ENCODE results near the gene CD160. TPM values are rescaled to one million over a fixed set of nuclear protein-coding genes. Genes with fewer than 3 reads are reported as not detected.

CD160 gene
- total and polyA plus RNA-seq, 4 donors: 0.21 to 0.63 (median 0.52) TPM

- Histone ChIP-seq H3K9ac (ENCODE audit: insufficient read depth in 1 of 2, low read length in 2 of 2) (no peak overlapping the region), H3K27me3 (ENCODE audit: control insufficient read depth in 3 of 3, insufficient read depth in 3 of 3, low read length in 2 of 3) (no peaks in the 10 kb centered on the region), H3K4me3 (no peak overlapping the region), H3K27ac (ENCODE audit: low read depth in 1 of 2, low read length in 1 of 2) (no peak overlapping the region), H3K9me3 (ENCODE audit: control insufficient read depth in 4 of 4, insufficient read depth in 3 of 4, low read length in 3 of 4) (no peaks in the 10 kb centered on the region), H3K36me3 (ENCODE audit: control insufficient read depth in 4 of 4, insufficient read depth in 4 of 4, low read length in 4 of 4) (no peaks in the 10 kb centered on the region), H3K4me1 (ENCODE audit: control insufficient read depth in 5 of 5, insufficient read depth in 5 of 5, low read length in 5 of 5) (no peaks in the 10 kb centered on the region)
- ATAC-seq (ENCODE audit: insufficient read depth, low FRiP score) (no peak), DNase-seq (no peak)
- TF ChIP-seq CTCF (IDR thresholded peaks at IDR 0.05; ENCODE audit: control extremely low read depth, extremely low read depth): no peak
- 89 to 93% methylated on average over 3 of the region's 3 CpGs for WGBS, 2 donors
Measured at GRCh38 chr1:145696630-145696960, 22.7 kb upstream of the CD160 start.

GRCh38 chr1:145701306-145701862 lies 17.9 kb upstream of the CD160 start:
- 70 to 89% methylated on average over 2 of the region's 2 CpGs for WGBS, 2 donors
- H3K36me3 ChIP-seq (ENCODE audit: control insufficient read depth in 4 of 4, insufficient read depth in 4 of 4, low read length in 4 of 4): no peaks in the 10 kb centered on the region
- H3K9ac ChIP-seq (ENCODE audit: insufficient read depth in 1 of 2, low read length in 2 of 2): no peak overlapping the region
- peaks cover 0 to 6% (median 0%) of the 10 kb centered on the region in 3 donors for H3K27me3 ChIP-seq (ENCODE audit: control insufficient read depth in 3 of 3, insufficient read depth in 3 of 3, low read length in 2 of 3)
- no peaks in the 10 kb centered on the region for H3K9me3 ChIP-seq (ENCODE audit: control insufficient read depth in 4 of 4, insufficient read depth in 3 of 4, low read length in 3 of 4)
- H3K27ac ChIP-seq (ENCODE audit: low read depth in 1 of 2, low read length in 1 of 2): no peak overlapping the region
- no peaks in the 10 kb centered on the region for H3K4me1 ChIP-seq (ENCODE audit: control insufficient read depth in 5 of 5, insufficient read depth in 5 of 5, low read length in 5 of 5)
- no peak for DNase-seq
- no peak for TF ChIP-seq CTCF (IDR thresholded peaks at IDR 0.05; ENCODE audit: control extremely low read depth, extremely low read depth)
- no peak overlapping the region for H3K4me3 ChIP-seq
- ATAC-seq (ENCODE audit: insufficient read depth, low FRiP score): no peak

GRCh38 chr1:145702052-145702451 lies 17.2 kb upstream of the CD160 start:
- Histone ChIP-seq H3K27me3 (ENCODE audit: control insufficient read depth in 3 of 3, insufficient read depth in 3 of 3, low read length in 2 of 3) (peaks cover 0 to 6% (median 0%) of the 10 kb centered on the region in 3 donors), H3K36me3 (ENCODE audit: control insufficient read depth in 4 of 4, insufficient read depth in 4 of 4, low read length in 4 of 4) (no peaks in the 10 kb centered on the region), H3K4me3 (no peak overlapping the region), H3K9ac (ENCODE audit: insufficient read depth in 1 of 2, low read length in 2 of 2) (no peak overlapping the region), H3K27ac (ENCODE audit: low read depth in 1 of 2, low read length in 1 of 2) (no peak overlapping the region), H3K9me3 (ENCODE audit: control insufficient read depth in 4 of 4, insufficient read depth in 3 of 4, low read length in 3 of 4) (no peaks in the 10 kb centered on the region), H3K4me1 (ENCODE audit: control insufficient read depth in 5 of 5, insufficient read depth in 5 of 5, low read length in 5 of 5) (no peaks in the 10 kb centered on the region)
- ATAC-seq (ENCODE audit: insufficient read depth, low FRiP score) (no peak), DNase-seq (no peak)
- no peak for TF ChIP-seq CTCF (IDR thresholded peaks at IDR 0.05; ENCODE audit: control extremely low read depth, extremely low read depth)
- WGBS, 2 donors: 75 to 88% methylated on average over 2 of the region's 2 CpGs

- Histone ChIP-seq H3K27me3 (ENCODE audit: control insufficient read depth in 3 of 3, insufficient read depth in 3 of 3, low read length in 2 of 3) (peaks cover 0 to 6% (median 0%) of the 10 kb centered on the region in 3 donors), H3K4me3 (no peak overlapping the region), H3K9ac (ENCODE audit: insufficient read depth in 1 of 2, low read length in 2 of 2) (no peak overlapping the region), H3K27ac (ENCODE audit: low read depth in 1 of 2, low read length in 1 of 2) (no peak overlapping the region), H3K4me1 (ENCODE audit: control insufficient read depth in 5 of 5, insufficient read depth in 5 of 5, low read length in 5 of 5) (no peaks in the 10 kb centered on the region), H3K9me3 (ENCODE audit: control insufficient read depth in 4 of 4, insufficient read depth in 3 of 4, low read length in 3 of 4) (no peaks in the 10 kb centered on the region), H3K36me3 (ENCODE audit: control insufficient read depth in 4 of 4, insufficient read depth in 4 of 4, low read length in 4 of 4) (no peaks in the 10 kb centered on the region)
- DNase-seq (no peak), ATAC-seq (ENCODE audit: insufficient read depth, low FRiP score) (no peak)
- 87 to 92% methylated on average over 7 of the region's 7 CpGs for WGBS, 2 donors
- TF ChIP-seq CTCF (IDR thresholded peaks at IDR 0.05; ENCODE audit: control extremely low read depth, extremely low read depth): no peak
Measured at GRCh38 chr1:145702826-145703225, 16.5 kb upstream of the CD160 start.

All from lung (tissue), 12 donors.